GM19351 (cell line): Measurements from ENCODE around the gene ARHGEF40.

Experiments used
- ATAC-seq: cut with Tn5 transposase; IDR thresholded peaks from one replicate; pipeline ENCODE4 v1.9.1; 2021; ENCODE audit warnings: mild to moderate bottlenecking, moderate library complexity; ENCODE audit not compliant: unreplicated experiment

The ARHGEF40 gene

DNA sequence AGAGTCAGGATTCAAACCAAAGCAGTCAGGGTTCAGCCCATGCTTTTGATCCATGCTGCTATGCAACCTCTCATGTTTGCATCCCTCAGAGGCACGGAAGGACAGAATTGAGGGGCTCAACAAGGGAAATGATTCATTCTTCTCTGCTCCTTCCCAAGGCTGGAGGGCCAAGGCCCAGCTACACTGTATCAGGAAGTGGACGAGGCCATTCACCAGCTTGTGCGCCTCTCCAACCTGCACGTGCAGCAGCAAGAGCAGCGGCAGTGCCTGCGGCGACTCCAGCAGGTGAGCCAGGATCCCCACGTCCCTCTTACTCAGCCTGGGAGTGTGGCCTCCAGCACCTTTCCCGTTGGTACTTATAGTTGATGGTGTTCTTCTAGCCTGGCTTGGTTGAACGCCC lies 8.6 kb downstream of the ARHGEF40 start:
- ATAC-seq = no peak

DNA sequence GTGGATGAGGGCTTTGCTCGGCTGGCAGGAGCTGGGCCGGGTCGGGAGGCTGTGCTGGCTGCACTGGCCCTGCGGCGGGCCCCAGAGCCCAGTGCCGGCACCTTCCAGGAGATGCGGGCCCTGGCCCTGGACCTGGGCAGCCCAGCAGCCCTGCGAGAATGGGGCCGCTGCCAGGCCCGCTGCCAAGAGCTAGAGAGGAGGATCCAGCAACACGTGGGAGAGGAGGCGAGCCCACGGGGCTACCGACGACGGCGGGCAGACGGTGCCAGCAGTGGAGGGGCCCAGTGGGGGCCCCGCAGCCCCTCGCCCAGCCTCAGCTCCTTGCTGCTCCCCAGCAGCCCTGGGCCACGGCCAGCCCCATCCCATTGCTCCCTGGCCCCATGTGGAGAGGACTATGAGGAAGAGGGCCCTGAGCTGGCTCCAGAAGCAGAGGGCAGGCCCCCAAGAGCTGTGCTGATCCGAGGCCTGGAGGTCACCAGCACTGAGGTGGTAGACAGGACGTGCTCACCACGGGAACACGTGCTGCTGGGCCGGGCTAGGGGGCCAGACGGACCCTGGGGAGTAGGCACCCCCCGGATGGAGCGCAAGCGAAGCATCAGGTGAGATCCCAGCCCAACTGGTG lies 11.5 kb downstream of the ARHGEF40 start:
- ATAC-seq = no peak

DNA sequence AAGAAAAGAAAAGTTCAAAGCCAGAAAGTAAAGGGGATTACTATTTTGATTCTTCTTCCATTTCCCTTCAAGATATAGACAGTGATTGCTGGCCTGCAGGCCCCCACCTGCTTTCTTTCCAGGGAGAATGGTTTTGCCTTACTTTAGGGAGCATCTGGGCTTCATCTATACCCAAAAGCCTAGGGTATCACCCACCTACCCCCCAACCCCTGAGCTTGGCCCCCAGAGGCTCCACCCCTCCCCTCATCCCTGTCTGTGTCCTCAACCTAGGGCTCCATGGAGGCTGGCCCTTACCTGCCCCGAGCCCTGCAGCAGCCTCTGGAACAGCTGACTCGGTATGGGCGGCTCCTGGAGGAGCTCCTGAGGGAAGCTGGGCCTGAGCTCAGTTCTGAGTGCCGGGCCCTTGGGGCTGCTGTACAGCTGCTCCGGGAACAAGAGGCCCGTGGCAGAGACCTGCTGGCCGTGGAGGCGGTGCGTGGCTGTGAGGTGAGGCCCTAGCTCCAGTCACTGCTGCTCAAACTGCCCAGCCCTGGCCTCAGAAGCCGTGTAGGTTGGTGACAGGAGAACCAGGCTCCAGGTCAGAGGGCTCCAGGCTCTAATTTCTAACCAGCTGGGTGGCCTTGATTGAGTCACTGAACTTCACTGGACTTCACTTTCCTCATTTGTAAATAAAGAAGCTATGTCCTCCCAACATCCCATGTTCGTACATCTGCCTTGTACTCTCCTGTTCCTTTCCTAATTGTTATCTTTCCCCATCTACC lies 13.6 kb downstream of the ARHGEF40 start:
- no peak for ATAC-seq

DNA sequence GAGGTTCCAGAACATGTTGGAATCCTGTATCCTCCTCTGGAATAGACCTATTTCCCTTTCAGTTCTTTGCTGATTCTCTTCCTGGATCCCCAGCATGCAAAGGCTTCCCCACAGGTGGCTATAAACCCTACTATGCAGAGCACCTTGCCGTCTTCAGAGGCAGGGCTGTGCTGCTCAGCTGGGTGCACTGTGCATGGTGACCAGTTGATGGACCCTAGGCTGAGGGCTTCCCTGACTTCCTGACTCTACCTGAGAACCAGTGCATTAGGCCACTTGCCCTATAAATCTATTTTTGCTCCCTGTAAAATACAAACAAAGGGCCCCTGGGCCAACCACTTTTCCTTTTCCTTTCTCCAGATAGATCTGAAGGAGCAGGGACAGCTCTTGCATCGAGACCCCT lies 14.3 kb downstream of the ARHGEF40 start:
- ATAC-seq = no peak

DNA sequence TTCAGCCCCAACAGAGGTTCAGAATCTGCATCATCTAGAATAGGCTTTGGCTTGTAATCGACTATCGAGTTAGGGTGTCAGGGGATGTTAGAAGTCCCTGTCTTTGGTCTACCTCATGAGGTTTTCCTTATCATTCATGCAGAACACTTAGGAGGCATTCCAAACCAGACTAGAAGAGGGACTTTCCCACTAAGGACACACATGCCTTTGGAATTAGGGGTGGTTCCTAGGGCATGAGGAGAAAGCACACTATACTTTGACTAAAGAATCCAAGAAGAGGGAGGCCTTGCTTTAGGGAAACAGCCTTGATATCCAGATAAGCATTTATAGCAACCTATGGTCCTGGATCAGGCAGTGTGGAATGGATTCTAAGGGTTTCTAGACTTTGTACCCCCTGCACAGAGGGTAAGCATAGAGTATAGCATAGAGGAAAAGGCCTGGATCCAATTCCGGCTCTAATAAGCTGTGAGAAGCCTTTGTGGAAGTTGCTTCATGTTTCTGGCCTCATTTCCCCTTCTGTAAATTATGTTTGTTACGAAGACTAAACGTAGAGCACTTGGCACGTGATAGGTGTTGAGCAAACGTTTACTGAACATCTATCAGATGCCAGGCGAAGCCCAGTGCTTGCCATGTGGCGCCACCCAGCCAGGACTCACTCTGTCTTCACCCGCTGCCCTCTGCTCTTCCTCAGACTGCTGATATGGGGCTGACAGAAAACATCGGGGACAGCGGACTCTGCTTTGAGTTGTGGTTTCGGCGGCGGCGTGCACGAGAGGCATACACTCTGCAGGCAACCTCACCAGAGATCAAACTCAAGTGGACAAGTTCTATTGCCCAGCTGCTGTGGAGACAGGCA lies 15.1 kb downstream of the ARHGEF40 start:
- no peak for ATAC-seq

GRCh38 chr14:21086908-21087293 lies 16.8 kb downstream of the ARHGEF40 start:
- no peak for ATAC-seq

DNA sequence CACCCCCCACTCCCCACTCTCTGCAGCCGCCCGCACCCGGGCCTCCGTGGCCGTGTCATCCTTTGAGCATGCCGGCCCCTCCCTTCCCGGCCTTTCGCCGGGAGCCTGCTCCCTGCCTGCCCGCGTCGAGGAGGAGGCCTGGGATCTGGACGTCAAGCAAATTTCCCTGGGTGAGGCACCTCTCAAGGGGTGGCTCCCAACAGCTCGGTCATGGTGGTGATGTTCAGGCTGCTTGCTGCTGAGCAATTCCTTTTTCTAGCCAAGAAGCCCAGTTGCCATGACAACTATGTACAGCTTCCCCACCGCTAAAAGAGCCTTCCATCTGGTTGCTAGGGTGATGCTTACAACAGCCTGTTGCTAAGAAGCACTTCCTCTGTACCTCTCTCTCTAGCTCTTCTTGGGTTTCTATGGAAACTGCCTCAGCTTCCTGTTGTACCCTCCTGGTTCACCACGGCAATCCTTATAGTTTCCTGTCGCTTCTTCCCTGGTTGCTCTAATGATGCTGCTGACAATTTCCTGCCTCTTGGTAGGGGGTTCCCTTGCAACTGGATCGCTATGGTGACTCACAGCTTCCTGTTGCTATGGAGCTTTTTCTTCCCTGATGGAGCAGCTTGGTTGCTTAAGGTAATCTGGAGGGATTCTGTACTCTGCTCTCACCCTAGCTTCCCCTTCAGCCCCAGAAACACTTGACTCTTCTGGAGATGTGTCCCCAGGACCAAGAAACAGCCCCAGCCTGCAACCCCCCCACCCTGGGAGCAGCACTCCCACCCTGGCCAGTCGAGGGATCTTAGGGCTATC lies 17.4 kb downstream of the ARHGEF40 start:
- peak; percentile 64 for ATAC-seq

GRCh38 chr14:21088687-21089086 lies 18.6 kb downstream of the ARHGEF40 start:
- no peak for ATAC-seq

- no peak for ATAC-seq
Observed at GRCh38 chr14:21089271-21089670, 19.2 kb downstream of the ARHGEF40 start.

DNA sequence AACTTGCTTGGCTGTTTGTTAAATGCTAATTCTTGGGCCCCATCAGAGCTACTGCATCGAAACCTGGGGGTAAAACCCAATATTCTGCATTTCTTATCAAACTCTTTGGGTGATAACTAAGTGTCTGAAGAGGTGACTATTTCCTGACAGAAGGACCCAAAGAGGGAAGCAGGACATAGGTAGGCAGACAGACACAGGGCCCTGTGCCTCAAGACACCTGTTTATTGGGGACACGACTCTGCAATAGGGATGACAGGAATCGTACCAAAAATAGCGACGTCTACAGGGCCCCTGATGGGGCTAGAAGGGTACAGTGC lies 19.7 kb downstream of the ARHGEF40 start:
- no peak for ATAC-seq

GRCh38 chr14:21090194-21090939 lies 20.3 kb downstream of the ARHGEF40 start:
- ATAC-seq = no peak

DNA sequence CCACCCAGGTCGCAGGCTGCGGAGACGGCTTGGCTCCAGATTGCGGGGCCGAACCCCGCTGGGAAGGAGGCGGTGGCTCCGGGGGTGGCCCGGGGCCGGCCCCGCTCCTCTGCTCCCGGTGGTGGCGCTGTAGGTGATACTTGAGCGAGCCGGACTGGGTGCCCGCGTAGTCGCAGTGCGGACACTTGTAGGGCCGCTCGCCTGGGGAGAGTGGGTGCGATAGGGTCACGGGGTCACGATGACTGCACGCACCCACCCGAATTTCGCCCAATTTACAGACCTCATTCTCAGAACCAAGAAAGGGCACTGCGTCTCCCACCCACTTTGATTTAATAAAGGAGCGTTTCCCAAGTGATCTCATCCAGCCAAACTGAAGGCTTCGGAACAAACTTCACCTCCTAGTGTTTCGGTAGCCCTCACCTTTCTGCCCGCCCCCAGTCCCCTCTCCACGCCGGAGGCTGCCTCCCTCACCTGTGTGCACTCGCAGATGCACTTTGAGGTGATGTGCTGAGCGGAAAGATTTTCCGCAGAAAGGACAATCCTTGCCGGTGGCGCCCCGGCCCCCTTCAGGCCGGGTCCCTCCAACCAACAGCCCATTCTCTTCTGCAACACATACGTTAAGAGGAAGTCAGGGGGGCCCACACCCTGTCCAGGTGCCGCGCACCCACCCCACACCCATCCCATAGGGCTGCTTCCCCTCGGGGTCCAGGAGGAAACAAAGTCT lies 21.0 kb downstream of the ARHGEF40 start:
- ATAC-seq = no peak

DNA sequence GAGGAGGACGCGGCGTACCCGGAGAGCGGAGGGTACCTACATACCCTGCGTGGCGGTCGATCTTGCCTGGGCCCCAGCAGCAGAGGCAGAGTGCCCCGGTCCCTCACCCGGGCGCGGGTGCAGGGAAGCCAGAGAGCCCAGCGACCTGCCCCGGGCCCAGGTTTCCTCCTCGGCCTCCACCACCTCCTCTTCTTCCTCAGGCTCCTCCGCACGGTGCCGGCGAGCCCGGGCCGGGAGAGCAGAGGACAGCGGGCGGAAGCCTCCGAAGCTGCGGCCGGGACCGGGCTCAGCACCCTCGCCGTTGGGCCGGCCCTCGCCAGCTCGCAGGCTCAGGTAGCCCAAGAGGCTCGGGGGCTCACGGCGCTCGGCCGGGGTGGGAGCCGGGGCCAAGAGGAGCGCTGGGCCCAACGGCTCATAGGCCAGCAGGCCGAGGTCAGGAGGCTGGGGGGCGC lies 21.7 kb downstream of the ARHGEF40 start:
- ATAC-seq = no peak

GRCh38 chr14:21092273-21093011 lies 22.3 kb downstream of the ARHGEF40 start:
- ATAC-seq = peak; percentile 95

GRCh38 chr14:21093018-21093417 lies 22.9 kb downstream of the ARHGEF40 start:
- ATAC-seq = no peak

GRCh38 chr14:21093769-21094681 lies 23.9 kb downstream of the ARHGEF40 start:
- no peak for ATAC-seq

DNA sequence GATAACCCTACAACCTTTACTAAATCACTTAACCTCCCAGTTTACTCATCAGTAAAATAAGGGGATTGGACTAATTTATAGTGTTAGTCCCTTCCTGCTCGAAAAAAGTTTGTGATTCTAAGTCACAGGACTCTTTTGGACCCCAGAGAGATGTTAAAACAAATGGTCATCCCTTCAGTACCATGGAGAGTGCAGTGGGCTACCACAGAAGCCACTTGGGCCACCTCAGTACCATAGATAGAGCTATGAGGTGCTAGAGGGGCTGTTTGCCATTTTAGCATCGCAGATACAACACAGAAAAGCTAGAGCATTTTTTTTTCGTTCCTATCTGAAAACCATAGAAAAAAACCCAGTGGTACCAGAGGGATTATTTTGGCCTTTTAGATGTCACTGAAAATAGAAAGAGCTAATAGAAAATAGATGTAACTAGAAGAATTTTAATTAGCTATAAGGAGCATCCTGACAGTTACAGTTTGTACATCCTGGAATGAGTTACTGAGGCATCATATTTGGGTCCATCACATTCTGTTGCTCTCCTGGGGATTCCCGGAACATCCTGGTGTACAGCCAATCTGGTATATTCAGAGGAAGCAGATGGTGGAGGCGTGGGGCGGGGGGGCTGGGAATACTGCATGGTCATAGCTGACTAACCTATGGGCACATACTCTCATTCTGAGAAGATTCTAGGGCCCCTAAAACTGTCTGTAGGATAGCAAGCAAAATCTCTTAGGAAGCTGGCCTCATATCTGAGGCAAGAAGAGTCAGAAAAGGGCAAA lies 25.5 kb downstream of the ARHGEF40 start:
- no peak for ATAC-seq
